ENCODE results near the gene MT1F. TPM values are rescaled to one million over a fixed set of nuclear protein-coding genes. Genes with fewer than 3 reads are reported as not detected.

The MT1F gene
- total and polyA plus RNA-seq, 9 of the 15 experiments (the other 6 are each of a cell fraction or from before 2014, with no cell fraction given) = 0.18 to 0.68 (median 0.29) TPM; not detected in 5

GRCh38 chr16:56632848-56633365 is 24.9 kb upstream of the MT1F start (continued):
- TF ChIP-seq ZNF589 (CRISPR knock-in tag; IDR thresholded peaks at IDR 0.05; ENCODE audit: low read depth) (no peak), E4F1 (CRISPR knock-in tag; IDR thresholded peaks at IDR 0.05; ENCODE audit: borderline replicate concordance) (no peak)

- no peak overlapping the region for H3K27ac ChIP-seq (ENCODE audit: extremely low read depth, low read depth, low read length)
- ChIA-PET CTCF (ENCODE audit: low intra/inter-chr PET ratio) (no interaction called here), POLR2A (no interaction called here)
- H3K4me3 ChIP-seq = no peak overlapping the region
- H2AFZ ChIP-seq (ENCODE audit: low read depth, low read length) = no peak overlapping the region
- in situ Hi-C loops (cut with MboI) (no loop called here), intact Hi-C loops (cut with micrococcal nuclease) (no loop called here)
- ATAC-seq = no peak
- no TSS peak for BruUV-seq (replicated peaks)
- TF ChIP-seq CCNT2 (IDR thresholded peaks at IDR 0.05; ENCODE audit: borderline replicate concordance, extremely low read depth, insufficient read length, low read depth, low read length) (no peak), ATF7 (IDR thresholded peaks at IDR 0.05) (no peak), ZNF695 (CRISPR knock-in tag; IDR thresholded peaks at IDR 0.05) (no peak), GATAD2A (IDR thresholded peaks at IDR 0.05) (no peak), KDM5B (IDR thresholded peaks at IDR 0.05; ENCODE audit: insufficient replicate concordance, low read depth, low read length) (no peak), ZNF586 (CRISPR knock-in tag; conservative IDR thresholded peaks at IDR 0.05) (no peak), BRD4 (IDR thresholded peaks at IDR 0.05) (no peak), ZNF668 (CRISPR knock-in tag; IDR thresholded peaks at IDR 0.05) (no peak), NR2C1 (IDR thresholded peaks at IDR 0.05) (no peak), NR2C1 (tag; IDR thresholded peaks at IDR 0.05) (no peak), ZC3H8 (IDR thresholded peaks at IDR 0.05) (no peak), MXD1 (CRISPR knock-in tag; IDR thresholded peaks at IDR 0.05; ENCODE audit: borderline replicate concordance, poor library complexity, severe bottlenecking) (no peak), PCBP1 (IDR thresholded peaks at IDR 0.05; ENCODE audit: low read depth, low read length, poor library complexity, severe bottlenecking) (no peak), RB1 (IDR thresholded peaks at IDR 0.05; ENCODE audit: low read depth) (no peak), ARID3B (CRISPR knock-in tag; IDR thresholded peaks at IDR 0.05; ENCODE audit: borderline replicate concordance) (no peak), CHCHD3 (CRISPR knock-in tag; IDR thresholded peaks at IDR 0.05) (no peak)
- no peaks in the 10 kb centered on the region for H3K9me1 ChIP-seq (ENCODE audit: control insufficient read depth, insufficient read depth, low read length)
- no peaks in the 10 kb centered on the region for H3K36me3 ChIP-seq (ENCODE audit: control insufficient read depth, insufficient read depth, low read length)
- H3K9ac ChIP-seq (ENCODE audit: insufficient read depth in 1 of 2, low read depth in 2 of 2, low read length in 2 of 2) = no peak overlapping the region
- no peak for DNase-seq (ENCODE audit: extremely low read depth in 1 of 4, low spot score in 3 of 4)
- peaks cover 0 to 22% of the 10 kb centered on the region in 2 experiments; a peak in 2 of 5 replicates for H3K4me1 ChIP-seq (replicated peaks in 1 of 2; ENCODE audit: control insufficient read depth in 2 of 2, insufficient read depth in 2 of 2, low read length in 2 of 2)
- H3K4me2 ChIP-seq (ENCODE audit: insufficient read depth, low read length) = no peak overlapping the region
- 0 out of 2 replicates have a peak, but pooled peaks cover 7% of the 10 kb centered on the region for H4K20me1 ChIP-seq (replicated peaks; ENCODE audit: control insufficient read depth, insufficient read depth, low read length)
- H3K9me3 ChIP-seq (replicated peaks; ENCODE audit: control insufficient read depth, insufficient read depth, low read depth, low read length) = no peaks in the 10 kb centered on the region
- no peak for FAIRE-seq
- no peaks in the 10 kb centered on the region for H3K79me2 ChIP-seq (ENCODE audit: control insufficient read depth, insufficient read depth, low read length)
- peaks cover 47 to 81% of the 10 kb centered on the region in 2 experiments for H3K27me3 ChIP-seq (ENCODE audit: control insufficient read depth in 2 of 2, insufficient read depth in 2 of 2, low read length in 2 of 2)
- WGBS (ENCODE audit: insufficient coverage, low coverage, missing lambda C conversion rate) = 6% methylated on average over 7 of the region's 7 CpGs
These were observed 24.2 kb upstream of the MT1F start for GRCh38 chr16:56633535-56633934.
